Measurements from ENCODE around the gene CITED1. TPM values are rescaled to one million over a fixed set of nuclear protein-coding genes. Genes with fewer than 3 reads are reported as not detected.

Gene CITED1
- total RNA-seq, 6 experiments from 2014 or later: 0.27 to 0.55 TPM; not detected in 4

- H3K9me3 Mint-ChIP-seq: no peaks in the 10 kb centered on the region
- peaks cover 36% of the 10 kb centered on the region for H3K27me3 Mint-ChIP-seq (ENCODE audit: insufficient read depth)
- H3K4me1 Mint-ChIP-seq (ENCODE audit: low read depth): peaks cover 11% of the 10 kb centered on the region
- no peak for DNase-seq
- no peak overlapping the region for H3K27ac Mint-ChIP-seq
- TF ChIP-seq CTCF (IDR thresholded peaks at IDR 0.05): no peak
- H3K4me3 Mint-ChIP-seq: no peak overlapping the region
- no peaks in the 10 kb centered on the region for H3K36me3 Mint-ChIP-seq (ENCODE audit: low read depth)
These were observed 3.9 kb downstream of the CITED1 start for GRCh38 chrX:72301781-72302180.

GRCh38 chrX:72299891-72300630 lies 5.7 kb downstream of the CITED1 start:
- H3K36me3 Mint-ChIP-seq (ENCODE audit: low read depth): no peaks in the 10 kb centered on the region
- TF ChIP-seq CTCF (IDR thresholded peaks at IDR 0.05): no peak
- peaks cover 11% of the 10 kb centered on the region for H3K4me1 Mint-ChIP-seq (ENCODE audit: low read depth)
- no peaks in the 10 kb centered on the region for H3K9me3 Mint-ChIP-seq
- peaks cover 33% of the 10 kb centered on the region for H3K27me3 Mint-ChIP-seq (ENCODE audit: insufficient read depth)
- no peak overlapping the region for H3K4me3 Mint-ChIP-seq
- DNase-seq: no peak
- H3K27ac Mint-ChIP-seq: no peak overlapping the region

- Mint-ChIP-seq H3K4me1 (ENCODE audit: low read depth) (peaks cover 11% of the 10 kb centered on the region), H3K36me3 (ENCODE audit: low read depth) (no peaks in the 10 kb centered on the region), H3K9me3 (no peaks in the 10 kb centered on the region), H3K27me3 (ENCODE audit: insufficient read depth) (peaks cover 30% of the 10 kb centered on the region), H3K4me3 (no peak overlapping the region), H3K27ac (no peak overlapping the region)
- peak; percentile 48 for TF ChIP-seq CTCF (IDR thresholded peaks at IDR 0.05)
- peak; percentile 5 for DNase-seq
These were observed 7.6 kb downstream of the CITED1 start for GRCh38 chrX:72297953-72298730.

GRCh38 chrX:72296991-72297390 lies 8.7 kb downstream of the CITED1 start:
- peaks cover 11% of the 10 kb centered on the region for H3K4me1 Mint-ChIP-seq (ENCODE audit: low read depth)
- no peaks in the 10 kb centered on the region for H3K36me3 Mint-ChIP-seq (ENCODE audit: low read depth)
- TF ChIP-seq CTCF (IDR thresholded peaks at IDR 0.05): no peak
- no peak for DNase-seq
- no peaks in the 10 kb centered on the region for H3K9me3 Mint-ChIP-seq
- H3K27me3 Mint-ChIP-seq (ENCODE audit: insufficient read depth): peaks cover 26% of the 10 kb centered on the region
- H3K27ac Mint-ChIP-seq: no peak overlapping the region
- H3K4me3 Mint-ChIP-seq: no peak overlapping the region

- Mint-ChIP-seq H3K9me3 (no peaks in the 10 kb centered on the region), H3K27ac (no peak overlapping the region), H3K4me3 (no peak overlapping the region), H3K4me1 (ENCODE audit: low read depth) (peaks cover 11% of the 10 kb centered on the region), H3K36me3 (ENCODE audit: low read depth) (no peaks in the 10 kb centered on the region), H3K27me3 (ENCODE audit: insufficient read depth) (peaks cover 20% of the 10 kb centered on the region)
- TF ChIP-seq CTCF (IDR thresholded peaks at IDR 0.05): no peak
- DNase-seq: no peak
These were observed 10.0 kb downstream of the CITED1 start for GRCh38 chrX:72295745-72296144.

Measured in HFFc6 (cell line).